PC-9 (cell line): ENCODE results near the gene PRKX. TPM values are rescaled to one million over a fixed set of nuclear protein-coding genes. Genes with fewer than 3 reads are reported as not detected.

Source experiments
- BruUV-seq: library from RNA; stranded (reverse); fragments of 400-500 nt; replicated peaks from 2 replicates; lab custom pipeline; 2021; lab: Mats Ljungman, UMichigan
- CTCF ChIA-PET: fragments of 300-600 bp; sonication (Branson Sonifier 250); formaldehyde crosslinking; loops from one replicate; lab custom pipeline; 2022; ENCODE audit warnings: antibody characterized with exemption; lab: Charles Lee
- POLR2A ChIA-PET: fragments of 300-600 bp; sonication (Branson Sonifier 250); formaldehyde crosslinking; loops from one replicate; lab custom pipeline; 2022; ENCODE audit warnings: antibody characterized with exemption; ENCODE audit not compliant: unreplicated experiment; lab: Charles Lee
- DNase-seq, 2 experiments: peaks; one replicate each; pipeline versions ENCODE4 v3.0.0 to v3.0.0-alpha.2; 2015 to 2022; ENCODE audit warnings: mixed read lengths in 1 of 2
- H2AFZ ChIP-seq: fragments of 200-600 bp; sonication (generic); 2 replicates; pipeline ENCODE4 v1.8.1; 2017; ENCODE audit warnings: antibody characterized with exemption
- H3F3A ChIP-seq: fragments of 200-600 bp; sonication (generic); 2 replicates; pipeline ENCODE4 v1.8.1; 2017; ENCODE audit warnings: antibody characterized with exemption, mild to moderate bottlenecking, low read depth; ENCODE audit not compliant: insufficient read depth
- H3K27ac ChIP-seq: fragments of 200-600 bp; sonication (generic); 2 replicates; pipeline ENCODE4 v1.6.1; 2016; ENCODE audit warnings: mixed run types
- H3K27me3 ChIP-seq: fragments of 200-600 bp; sonication (generic); 2 replicates; pipeline ENCODE4 v1.6.1; 2016; ENCODE audit warnings: low read depth, mixed run types; ENCODE audit not compliant: insufficient read depth
- H3K36me3 ChIP-seq: fragments of 200-600 bp; sonication (generic); 2 replicates; pipeline ENCODE4 v1.6.1; 2016; ENCODE audit warnings: low read depth, mixed run types
- H3K4me1 ChIP-seq: fragments of 200-600 bp; sonication (generic); replicated peaks from 2 replicates; pipeline ENCODE4 v1.6.1; 2016; ENCODE audit warnings: mixed run types; ENCODE audit not compliant: insufficient read depth
- H3K4me2 ChIP-seq: fragments of 200-600 bp; sonication (generic); 2 replicates; pipeline ENCODE4 v1.6.1; 2017; ENCODE audit warnings: mixed run types
- H3K4me3 ChIP-seq: fragments of 200-600 bp; sonication (generic); 2 replicates; pipeline ENCODE4 v1.6.1; 2016; ENCODE audit warnings: mixed run types
- H3K79me2 ChIP-seq: fragments of 200-600 bp; sonication (generic); 2 replicates; pipeline ENCODE4 v1.6.1; 2017; ENCODE audit warnings: low read depth, mixed run types
- H3K9me2 ChIP-seq: fragments of 200-600 bp; sonication (generic); 2 replicates; pipeline ENCODE4 v1.8.1; 2017; ENCODE audit warnings: mild to moderate bottlenecking; ENCODE audit not compliant: insufficient read depth
- H3K9me3 ChIP-seq: fragments of 200-600 bp; sonication (generic); 2 replicates; pipeline ENCODE4 v1.8.1; 2016; ENCODE audit warnings: low read depth; ENCODE audit not compliant: insufficient read depth
- H4K20me1 ChIP-seq: fragments of 200-600 bp; sonication (generic); 2 replicates; pipeline ENCODE4 v1.8.1; 2017; ENCODE audit not compliant: insufficient read depth
- CTCF ChIP-seq: fragments of 200-600 bp; sonication (generic); conservative IDR thresholded peaks from 2 replicates; pipeline ENCODE4 v1.6.1; 2017; ENCODE audit warnings: mixed run types, antibody characterized with exemption, mild to moderate bottlenecking, moderate library complexity
- EZH2 ChIP-seq: fragments of 200-600 bp; sonication (generic); IDR thresholded peaks from 2 replicates; pipeline ENCODE4 v1.8.0; 2017; ENCODE audit warnings: antibody characterized with exemption, low read depth
- intact Hi-C: fragments of 100-400 bp; cut with micrococcal nuclease; formaldehyde crosslinking; loops from one replicate; pipeline ENCODE4 v1.10.0; 2022; ENCODE audit not compliant: unreplicated experiment
- total RNA-seq: library from RNA; stranded (reverse); gene quantifications from 2 replicates; pipeline ENCODE4 v1.2.3, GENCODE V29; 2021

Gene PRKX
- total RNA-seq, 1 experiment from 2014 or later: 31.5 TPM

- no peak for TF ChIP-seq CTCF
- TF ChIP-seq EZH2: no peak
- no peak for DNase-seq
- Histone ChIP-seq H3K4me2 (no peak overlapping the region), H3K27ac (no peak overlapping the region), H3K4me3 (no peak overlapping the region), H4K20me1 (no peaks in the 10 kb centered on the region), H3K36me3 (no peaks in the 10 kb centered on the region), H2AFZ (no peak overlapping the region), H3F3A (no peaks in the 10 kb centered on the region), H3K27me3 (no peaks in the 10 kb centered on the region), H3K79me2 (no peaks in the 10 kb centered on the region), H3K9me3 (no peaks in the 10 kb centered on the region), H3K9me2 (no peaks in the 10 kb centered on the region), H3K4me1 (no peaks in the 10 kb centered on the region)
- ChIA-PET POLR2A (no interaction called here), CTCF (no interaction called here)
- intact Hi-C loops: loop anchor here (10.0 kb wide), 1 partner anchor 125 kb away; no protein-coding TSS in a partner anchor
- BruUV-seq: no TSS peak
These were observed 53.7 kb downstream of the PRKX start for GRCh38 chrX:3659761-3660160.

GRCh38 chrX:3655181-3655580, 58.3 kb downstream of the PRKX start:
- Histone ChIP-seq H3F3A (no peaks in the 10 kb centered on the region), H3K4me3 (no peak overlapping the region), H3K79me2 (no peaks in the 10 kb centered on the region), H3K27ac (no peak overlapping the region), H3K4me1 (no peaks in the 10 kb centered on the region), H3K4me2 (no peak overlapping the region), H2AFZ (no peak overlapping the region), H3K36me3 (no peaks in the 10 kb centered on the region), H4K20me1 (no peaks in the 10 kb centered on the region), H3K9me3 (no peaks in the 10 kb centered on the region), H3K27me3 (no peaks in the 10 kb centered on the region), H3K9me2 (no peaks in the 10 kb centered on the region)
- POLR2A ChIA-PET: no interaction called here
- no peak for TF ChIP-seq CTCF
- TF ChIP-seq EZH2: no peak
- DNase-seq: no peak
- no TSS peak for BruUV-seq
- CTCF ChIA-PET: no interaction called here
- intact Hi-C loops: loop anchor here (10.0 kb wide), 1 partner anchor 130 kb away; no protein-coding TSS in a partner anchor

- ChIA-PET POLR2A (no interaction called here), CTCF (no interaction called here)
- H4K20me1 ChIP-seq: no peaks in the 10 kb centered on the region
- H3K4me1 ChIP-seq: no peaks in the 10 kb centered on the region
- intact Hi-C loops: loop anchor here (10.0 kb wide), 1 partner anchor 132 kb away; no protein-coding TSS in a partner anchor
- no peak overlapping the region for H2AFZ ChIP-seq
- no peaks in the 10 kb centered on the region for H3F3A ChIP-seq
- H3K27ac ChIP-seq: no peak overlapping the region
- no peak overlapping the region for H3K4me3 ChIP-seq
- no peak for DNase-seq
- H3K4me2 ChIP-seq: no peak overlapping the region
- TF ChIP-seq EZH2 (no peak), CTCF (no peak)
- no peaks in the 10 kb centered on the region for H3K79me2 ChIP-seq
- no peaks in the 10 kb centered on the region for H3K9me3 ChIP-seq
- H3K36me3 ChIP-seq: no peaks in the 10 kb centered on the region
- H3K9me2 ChIP-seq: no peaks in the 10 kb centered on the region
- no TSS peak for BruUV-seq
- no peaks in the 10 kb centered on the region for H3K27me3 ChIP-seq
These were observed 60.3 kb downstream of the PRKX start for GRCh38 chrX:3653111-3653510.
